DMS153 (cell line): ENCODE data around the gene TAPT1.

Source experiments
- DNase-seq: peaks from one replicate; lab custom pipeline; 2025; lab: John Stamatoyannopoulos, UW

TAPT1 gene

GRCh38 chr4:16131293-16131692, 95.0 kb downstream of the TAPT1 start:
- no peak for DNase-seq

GRCh38 chr4:16129336-16129735, 96.9 kb downstream of the TAPT1 start:
- DNase-seq, result peak; percentile 82

DNA sequence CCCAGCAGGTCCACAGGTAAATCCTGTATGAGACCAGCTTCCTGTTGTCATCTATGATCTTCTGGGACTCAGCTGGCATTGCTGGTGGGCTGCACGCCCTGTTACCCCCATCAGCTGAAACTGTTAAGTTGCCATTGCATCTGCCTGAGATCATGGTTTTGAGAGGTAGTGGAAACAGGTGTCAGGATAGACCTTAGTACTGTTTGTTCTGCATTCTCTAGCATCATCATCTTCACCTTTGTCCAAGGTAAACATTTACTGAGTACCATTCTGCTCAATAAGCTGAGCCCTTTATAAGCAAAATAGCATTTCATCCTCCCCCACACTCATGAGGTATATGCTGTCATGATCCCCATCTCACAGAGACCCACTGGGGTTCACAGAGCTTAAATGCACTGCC, 99.6 kb downstream of the TAPT1 start:
- DNase-seq, result no peak

GRCh38 chr4:16125571-16126445, 100.5 kb downstream of the TAPT1 start:
- no peak for DNase-seq

GRCh38 chr4:16124232-16124631, 102.0 kb downstream of the TAPT1 start:
- no peak for DNase-seq

GRCh38 chr4:16123356-16124084, 102.8 kb downstream of the TAPT1 start:
- peak; percentile 95 for DNase-seq

- DNase-seq, result no peak
Observed at GRCh38 chr4:16122784-16123183, 103.5 kb downstream of the TAPT1 start.

DNA sequence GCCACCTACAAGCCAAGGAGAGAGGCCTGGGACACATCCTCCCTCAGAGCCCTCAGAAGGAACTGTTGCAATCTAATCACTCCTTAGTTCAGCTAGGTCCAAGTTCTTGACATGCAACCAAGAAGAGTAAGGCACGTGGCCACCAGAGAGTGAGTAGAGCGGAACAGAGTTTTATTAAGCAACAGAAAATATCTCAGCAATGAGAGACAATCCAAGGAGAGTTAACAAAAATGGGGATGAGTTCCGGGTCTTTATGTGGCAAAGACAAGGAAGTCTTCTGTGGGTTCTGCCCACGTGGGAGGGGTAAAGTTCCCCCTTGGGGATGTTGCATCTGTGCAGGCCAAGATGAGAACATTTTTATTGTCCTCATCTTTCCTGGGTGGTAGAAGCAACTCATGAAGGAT, 104.0 kb downstream of the TAPT1 start:
- no peak for DNase-seq

GRCh38 chr4:16120720-16121119, 105.6 kb downstream of the TAPT1 start:
- DNase-seq, result no peak

- DNase-seq, result no peak
Observed at GRCh38 chr4:16119981-16120380, 106.3 kb downstream of the TAPT1 start.

- DNase-seq, result no peak
Observed at GRCh38 chr4:16118090-16118489, 108.2 kb downstream of the TAPT1 start.

- DNase-seq, result peak; percentile 21
Observed at GRCh38 chr4:16117164-16117563, 109.1 kb downstream of the TAPT1 start.

DNA sequence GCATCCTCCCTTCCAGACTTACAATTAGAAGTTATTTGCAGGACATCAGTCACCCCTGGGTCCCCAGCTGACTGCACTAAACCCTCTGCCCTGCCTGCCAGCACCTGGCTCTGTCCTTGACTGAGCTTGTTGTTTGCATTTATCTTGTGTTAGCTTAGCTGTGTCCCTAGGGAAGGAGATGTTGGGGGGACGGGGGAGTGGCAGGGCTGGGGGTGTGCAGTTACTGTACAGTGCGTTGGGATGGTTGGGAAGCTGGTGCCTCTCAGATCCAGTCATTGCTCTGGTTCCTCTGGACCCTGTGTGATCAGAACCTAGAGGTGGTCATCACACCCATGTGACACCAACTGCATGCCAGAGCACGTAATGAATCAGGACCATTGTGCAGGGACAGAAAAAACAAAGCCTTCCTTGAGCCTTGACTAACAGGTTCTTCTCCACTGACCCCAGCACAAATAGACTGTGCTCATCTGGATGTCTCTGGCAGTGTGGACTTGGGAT, 109.7 kb downstream of the TAPT1 start:
- peak; percentile 69 for DNase-seq

- peak; percentile 44 for DNase-seq
Observed at GRCh38 chr4:16116019-16116418, 110.3 kb downstream of the TAPT1 start.

DNA sequence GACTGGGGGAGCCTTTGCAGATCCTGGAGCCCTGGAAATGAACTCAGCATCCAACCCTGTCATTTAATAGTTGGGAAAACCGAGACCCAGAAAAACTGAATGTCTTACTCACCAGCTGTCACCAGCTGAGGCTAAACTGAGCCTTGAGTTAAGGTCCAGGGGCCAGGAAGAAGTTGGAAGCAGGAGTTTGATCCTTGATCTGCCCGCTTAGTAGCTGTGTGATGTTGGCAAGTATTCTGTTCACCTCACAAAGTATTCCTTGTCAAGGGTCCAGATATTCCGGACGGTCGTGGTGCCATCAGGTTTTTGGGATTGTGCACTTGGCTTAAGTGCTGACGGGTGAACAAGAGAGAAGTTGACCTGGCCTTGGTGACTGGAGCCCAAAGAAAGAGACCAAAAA, 111.7 kb downstream of the TAPT1 start:
- DNase-seq, result no peak

GRCh38 chr4:16113741-16114140, 112.5 kb downstream of the TAPT1 start:
- no peak for DNase-seq

DNA sequence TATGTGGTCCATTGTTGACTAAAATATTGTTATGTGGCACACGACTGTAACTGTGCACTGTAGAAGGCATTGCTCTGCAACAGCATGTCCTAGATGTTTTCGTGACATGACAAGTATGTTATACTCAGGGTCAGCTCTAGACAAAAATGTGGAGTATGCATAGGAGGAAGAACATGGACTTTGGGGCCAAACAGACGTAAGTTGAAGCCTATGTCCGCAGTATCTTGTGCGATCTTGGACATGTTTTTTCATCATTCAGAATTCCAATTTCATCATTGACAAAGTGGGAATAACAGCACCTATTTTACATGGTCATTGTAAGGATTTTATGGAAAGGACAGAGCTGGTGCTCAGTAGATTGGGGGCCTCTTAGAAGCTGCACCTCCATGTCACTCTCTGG, 114.7 kb downstream of the TAPT1 start:
- no peak for DNase-seq

- no peak for DNase-seq
Observed at GRCh38 chr4:16110661-16111290, 115.5 kb downstream of the TAPT1 start.
